ENCODE measurements around the gene C5orf52.
A peak's percentile ranks its signal among the peaks of the same experiment; 100 is the strongest.
"Not testable (repeated sequence)": the region's sequence is repeated elsewhere in the genome, so short reads cannot be mapped to it uniquely, and the experiment has no call there.

Gene C5orf52

GRCh38 chr5:157670662-157671591 is at the start of gene C5orf52:
TSS of gene C5orf52 (plus strand) at chr5:157671533. CDS start at chr5:157671615, 82 bp downstream.
- peak in 23 of 51 donors; percentile 9 to 48 (median 21) for DNase-seq

- no peak for DNase-seq
These were observed 47.2 kb upstream of the C5orf52 start for GRCh38 chr5:157624144-157624543.

- DNase-seq = no peak
These were observed 44.5 kb upstream of the C5orf52 start for GRCh38 chr5:157626831-157627230.

GRCh38 chr5:157630341-157630740 is 41.0 kb upstream of the C5orf52 start:
- DNase-seq = no peak

- no peak for DNase-seq
These were observed 30.8 kb upstream of the C5orf52 start for GRCh38 chr5:157640406-157641066.

- DNase-seq = no peak
These were observed 22.9 kb upstream of the C5orf52 start for GRCh38 chr5:157648275-157648990.

GRCh38 chr5:157649101-157649500 is 22.2 kb upstream of the C5orf52 start:
- DNase-seq = no peak

- DNase-seq = no peak
These were observed 20.2 kb upstream of the C5orf52 start for GRCh38 chr5:157650991-157651611.

GRCh38 chr5:157651623-157652376 is 19.5 kb upstream of the C5orf52 start:
- peak in 17 of 51 donors; percentile 3 to 52 (median 8) for DNase-seq

GRCh38 chr5:157652377-157652692 is 19.0 kb upstream of the C5orf52 start, which contains the start of gene SOX30:
TSS of gene SOX30 (minus strand) at chr5:157652438. CDS start at chr5:157652078, 360 bp downstream.
- no peak for DNase-seq

GRCh38 chr5:157657516-157657915 is 13.8 kb upstream of the C5orf52 start:
- DNase-seq = no peak

GRCh38 chr5:157658893-157659292 is 12.4 kb upstream of the C5orf52 start:
- DNase-seq = no peak

GRCh38 chr5:157659868-157660660 is 11.3 kb upstream of the C5orf52 start:
- DNase-seq = no peak

- DNase-seq = no peak
These were observed 5.8 kb upstream of the C5orf52 start for GRCh38 chr5:157665467-157666070.

- no peak for DNase-seq
These were observed 3.0 kb upstream of the C5orf52 start for GRCh38 chr5:157668356-157668755.

GRCh38 chr5:157669701-157670097 is 1.6 kb upstream of the C5orf52 start:
- no peak for DNase-seq

GRCh38 chr5:157671592-157672330 is 428 bp downstream of the C5orf52 start:
- DNase-seq = no peak

- no peak for DNase-seq
These were observed 1.6 kb downstream of the C5orf52 start for GRCh38 chr5:157672976-157673375.

- not testable (repeated sequence) for DNase-seq
These were observed 3.0 kb downstream of the C5orf52 start for GRCh38 chr5:157674351-157674750.

All from hypothalamus (tissue), 51 donors.